ENCODE data around the gene PPP2R5D. TPM values are rescaled to one million over a fixed set of nuclear protein-coding genes. Genes with fewer than 3 reads are reported as not detected.
A peak's percentile ranks its signal among the peaks of the same experiment; 100 is the strongest.

Gene PPP2R5D
- total and polyA plus RNA-seq, 9 of the 15 experiments (the other 6 are each of a cell fraction or from before 2014, with no cell fraction given), result 1.3 to 96.1 (median 38.4) TPM

- TF ChIP-seq, protein P1, sequence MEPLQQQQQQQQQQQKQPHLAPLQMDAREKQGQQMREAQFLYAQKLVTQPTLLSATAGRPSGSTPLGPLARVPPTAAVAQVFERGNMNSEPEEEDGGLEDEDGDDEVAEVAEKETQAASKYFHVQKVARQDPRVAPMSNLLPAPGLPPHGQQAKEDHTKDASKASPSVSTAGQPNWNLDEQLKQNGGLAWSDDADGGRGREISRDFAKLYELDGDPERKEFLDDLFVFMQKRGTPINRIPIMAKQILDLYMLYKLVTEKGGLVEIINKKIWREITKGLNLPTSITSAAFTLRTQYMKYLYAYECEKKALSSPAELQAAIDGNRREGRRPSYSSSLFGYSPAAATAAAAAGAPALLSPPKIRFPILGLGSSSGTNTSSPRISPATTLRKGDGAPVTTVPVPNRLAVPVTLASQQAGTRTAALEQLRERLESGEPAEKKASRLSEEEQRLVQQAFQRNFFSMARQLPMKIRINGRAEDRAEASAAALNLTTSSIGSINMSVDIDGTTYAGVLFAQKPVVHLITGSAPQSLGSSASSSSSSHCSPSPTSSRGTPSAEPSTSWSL (CRISPR knock-in tag; IDR thresholded peaks at IDR 0.05; ENCODE audit: borderline replicate concordance), result no peak
- TF ChIP-seq MYNN (IDR thresholded peaks at IDR 0.05), result peak; percentile 60; the same call in 1 of the 2 replicates
- no peak for TF ChIP-seq MYNN (CRISPR knock-in tag; IDR thresholded peaks at IDR 0.05)
- TF ChIP-seq RERE (CRISPR knock-in tag; IDR thresholded peaks at IDR 0.05; ENCODE audit: borderline replicate concordance), result no peak
- TF ChIP-seq XRCC4 (IDR thresholded peaks at IDR 0.05; ENCODE audit: extremely low read depth, insufficient read depth, insufficient read length), result no peak
- TF ChIP-seq ARID1B (IDR thresholded peaks at IDR 0.05), result peak; percentile 31; the same call in 1 of the 2 replicates
- peak; percentile 61; the same call in 1 of the 2 replicates for TF ChIP-seq HDGF (IDR thresholded peaks at IDR 0.05)
- TF ChIP-seq, protein P2, sequence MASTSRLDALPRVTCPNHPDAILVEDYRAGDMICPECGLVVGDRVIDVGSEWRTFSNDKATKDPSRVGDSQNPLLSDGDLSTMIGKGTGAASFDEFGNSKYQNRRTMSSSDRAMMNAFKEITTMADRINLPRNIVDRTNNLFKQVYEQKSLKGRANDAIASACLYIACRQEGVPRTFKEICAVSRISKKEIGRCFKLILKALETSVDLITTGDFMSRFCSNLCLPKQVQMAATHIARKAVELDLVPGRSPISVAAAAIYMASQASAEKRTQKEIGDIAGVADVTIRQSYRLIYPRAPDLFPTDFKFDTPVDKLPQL (IDR thresholded peaks at IDR 0.05; ENCODE audit: extremely low read depth, insufficient read length), result no peak
- no peak for TF ChIP-seq CBX1 (IDR thresholded peaks at IDR 0.05; ENCODE audit: low read depth)
- TF ChIP-seq NFXL1 (CRISPR knock-in tag; IDR thresholded peaks at IDR 0.05), result no peak
- no peak for TF ChIP-seq TRIM24 (IDR thresholded peaks at IDR 0.05)
- TF ChIP-seq BCOR (IDR thresholded peaks at IDR 0.05), result peak; percentile 11; the same call in 1 of the 2 replicates
- TF ChIP-seq NCOA4 (IDR thresholded peaks at IDR 0.05; ENCODE audit: partially characterized antibody), result no peak
- TF ChIP-seq ZNF778 (CRISPR knock-in tag; IDR thresholded peaks at IDR 0.05), result no peak
- peak; percentile 39 for TF ChIP-seq RBBP5 (IDR thresholded peaks at IDR 0.05; ENCODE audit: borderline replicate concordance, insufficient read depth, low read length, poor library complexity, severe bottlenecking)
- TF ChIP-seq MITF (IDR thresholded peaks at IDR 0.05), result no peak
Measured at GRCh38 chr6:42987533-42988451, 3.4 kb downstream of the PPP2R5D start (continued).

All from K562 (cell line).